Prostate gland (tissue), 2 donors: Measurements from ENCODE around the gene PPP2R5C. TPM values are rescaled to one million over a fixed set of nuclear protein-coding genes. Genes with fewer than 3 reads are reported as not detected.

ENCODE experiments used
- DNase-seq: peaks from one replicate; pipeline ENCODE4 v3.0.0-alpha.2; 2019; ENCODE audit warnings: low spot score
- H3K27ac ChIP-seq, 2 donors: fragments of 200-600 bp; sonication (generic); 2 replicates each; pipeline ENCODE4 v1.5.1; 2017 to 2019
- H3K27me3 ChIP-seq: fragments of 200-600 bp; sonication (generic); replicated peaks from 2 replicates; pipeline ENCODE4 v1.5.1; 2019; ENCODE audit not compliant: insufficient read depth
- H3K36me3 ChIP-seq, 2 donors: fragments of 200-600 bp; sonication (generic); 1 replicate in 1 of 2; 2 replicates in 1 of 2; pipeline versions ENCODE4 v1.5.1 to v1.8.1; 2017 to 2019
- H3K4me1 ChIP-seq: fragments of 200-600 bp; sonication (generic); replicated peaks from 2 replicates; pipeline ENCODE4 v1.5.1; 2019
- H3K4me3 ChIP-seq, 2 donors: fragments of 200-600 bp; sonication (generic); 2 replicates each; pipeline ENCODE4 v1.5.1; 2017 to 2019
- H3K9me3 ChIP-seq: fragments of 200-600 bp; sonication (generic); 2 replicates; pipeline ENCODE4 v1.5.1; 2017
- POLR2A ChIP-seq: fragments of 450-650 bp; IDR thresholded peaks from one replicate; pipeline ENCODE4 v1.6.1; 2016; ENCODE audit warnings: antibody characterized with exemption, mild to moderate bottlenecking
- POLR2AphosphoS5 ChIP-seq: sonication (generic); formaldehyde crosslinking; IDR thresholded peaks from one replicate; pipeline ENCODE4 v1.6.1; 2017; ENCODE audit warnings: antibody characterized with exemption
- WGBS: methylation state at CpG from one replicate; pipeline ENCODE4 v1.1.5; 2018; 5-methylcytosine and 5-hydroxymethylcytosine counted together
- intact Hi-C: fragments of 100-400 bp; cut with DNase I; formaldehyde crosslinking; loops from one replicate; pipeline ENCODE4 v1.14.2; 2022
- total RNA-seq, 2 donors: library from RNA; depleted of rRNA; stranded (reverse); fragments of >200 nt; gene quantifications; one replicate each; pipeline ENCODE4 v1.1.0, GENCODE V29; 2016
- TF ChIP-seq, protein P1 (sequence below), 4 experiments: fragments of 200-600 bp in 2 of 4; fragments of 450-650 bp in 2 of 4; sonication (generic) in 2 of 4; IDR thresholded peaks; 1 replicate in 3 of 4; 2 replicates in 1 of 4; pipeline ENCODE4 v1.5.1; 2016 to 2019; ENCODE audit warnings: antibody characterized with exemption in 4 of 4, mild to moderate bottlenecking in 2 of 4, moderate library complexity in 2 of 4

PPP2R5C gene
- total RNA-seq, 2 donors from 2014 or later = 67.8 to 96.2 TPM

- no peak for TF ChIP-seq POLR2AphosphoS5
- TF ChIP-seq POLR2A = no peak
- TF ChIP-seq, protein P1, sequence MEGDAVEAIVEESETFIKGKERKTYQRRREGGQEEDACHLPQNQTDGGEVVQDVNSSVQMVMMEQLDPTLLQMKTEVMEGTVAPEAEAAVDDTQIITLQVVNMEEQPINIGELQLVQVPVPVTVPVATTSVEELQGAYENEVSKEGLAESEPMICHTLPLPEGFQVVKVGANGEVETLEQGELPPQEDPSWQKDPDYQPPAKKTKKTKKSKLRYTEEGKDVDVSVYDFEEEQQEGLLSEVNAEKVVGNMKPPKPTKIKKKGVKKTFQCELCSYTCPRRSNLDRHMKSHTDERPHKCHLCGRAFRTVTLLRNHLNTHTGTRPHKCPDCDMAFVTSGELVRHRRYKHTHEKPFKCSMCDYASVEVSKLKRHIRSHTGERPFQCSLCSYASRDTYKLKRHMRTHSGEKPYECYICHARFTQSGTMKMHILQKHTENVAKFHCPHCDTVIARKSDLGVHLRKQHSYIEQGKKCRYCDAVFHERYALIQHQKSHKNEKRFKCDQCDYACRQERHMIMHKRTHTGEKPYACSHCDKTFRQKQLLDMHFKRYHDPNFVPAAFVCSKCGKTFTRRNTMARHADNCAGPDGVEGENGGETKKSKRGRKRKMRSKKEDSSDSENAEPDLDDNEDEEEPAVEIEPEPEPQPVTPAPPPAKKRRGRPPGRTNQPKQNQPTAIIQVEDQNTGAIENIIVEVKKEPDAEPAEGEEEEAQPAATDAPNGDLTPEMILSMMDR (IDR thresholded peaks at IDR 0.05) = no peak
- Histone ChIP-seq H3K4me3 (no peak overlapping the region), H3K27ac (no peak overlapping the region), H3K36me3 (peaks cover 0 to 7% of the 10 kb centered on the region in 2 donors), H3K4me1 (no peaks in the 10 kb centered on the region), H3K27me3 (no peaks in the 10 kb centered on the region), H3K9me3 (no peaks in the 10 kb centered on the region)
- 68% methylated on average over 14 of the region's 22 CpGs for WGBS
- intact Hi-C loops = no loop called here
- DNase-seq = no peak
Measured at GRCh38 chr14:101918065-101918989, 156.8 kb downstream of the PPP2R5C start.

- no peaks in the 10 kb centered on the region for H3K27me3 ChIP-seq
- no peaks in the 10 kb centered on the region for H3K9me3 ChIP-seq
- H3K27ac ChIP-seq = no peak overlapping the region
- peaks cover under 1 to 7% of the 10 kb centered on the region in 2 donors for H3K36me3 ChIP-seq
- 84% methylated on average over 4 of the region's 4 CpGs for WGBS
- no peak for TF ChIP-seq POLR2AphosphoS5
- TF ChIP-seq, protein P1 (IDR thresholded peaks at IDR 0.05) = no peak
- no peak for TF ChIP-seq POLR2A
- no peak for DNase-seq
- H3K4me3 ChIP-seq = no peak overlapping the region
- H3K4me1 ChIP-seq = no peaks in the 10 kb centered on the region
- intact Hi-C loops = no loop called here
Measured at GRCh38 chr14:101920271-101920670, 158.8 kb downstream of the PPP2R5C start.

GRCh38 chr14:101922866-101923265 is 161.4 kb downstream of the PPP2R5C start:
- DNase-seq = no peak
- Histone ChIP-seq H3K4me3 (no peak overlapping the region), H3K9me3 (no peaks in the 10 kb centered on the region), H3K27me3 (no peaks in the 10 kb centered on the region), H3K36me3 (peaks cover 3 to 7% of the 10 kb centered on the region in 2 donors), H3K27ac (no peak overlapping the region), H3K4me1 (no peaks in the 10 kb centered on the region)
- TF ChIP-seq, protein P1 (IDR thresholded peaks at IDR 0.05) = no peak
- no peak for TF ChIP-seq POLR2A
- TF ChIP-seq POLR2AphosphoS5 = no peak
- intact Hi-C loops = no loop called here
- WGBS = 88% methylated on average over 7 of the region's 7 CpGs

DNA sequence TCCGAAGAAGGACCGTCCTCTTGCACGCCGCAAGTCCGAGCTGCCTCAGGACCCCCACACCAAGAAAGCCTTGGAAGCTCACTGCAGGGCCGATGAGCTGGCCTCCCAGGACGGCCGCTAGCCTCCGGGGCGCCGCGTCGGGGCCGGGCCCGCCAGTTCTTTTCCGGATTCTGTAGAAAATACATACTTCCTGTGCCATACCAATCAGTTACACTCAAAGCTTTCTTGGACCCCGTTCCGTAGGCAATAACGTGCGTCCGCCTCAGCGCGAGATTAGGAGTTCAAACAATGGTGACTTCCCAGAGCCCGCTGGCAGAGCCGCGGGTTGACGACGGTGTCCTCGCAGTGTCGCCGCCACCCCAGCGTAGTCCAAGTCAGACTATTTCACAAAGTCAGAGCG is 163.6 kb downstream of the PPP2R5C start:
- H3K36me3 ChIP-seq = peaks cover 3 to 7% of the 10 kb centered on the region in 2 donors
- 97% methylated on average over 33 of the region's 33 CpGs for WGBS

More for the DNA sequence above, 163.6 kb downstream of the PPP2R5C start:
- H3K27ac ChIP-seq = no peak overlapping the region
- H3K9me3 ChIP-seq = no peaks in the 10 kb centered on the region
- H3K27me3 ChIP-seq = no peaks in the 10 kb centered on the region
- H3K4me1 ChIP-seq = no peaks in the 10 kb centered on the region
- TF ChIP-seq POLR2AphosphoS5 (no peak), POLR2A (no peak)
- TF ChIP-seq, protein P1 (IDR thresholded peaks at IDR 0.05) = no peak
- no peak for DNase-seq
- H3K4me3 ChIP-seq = no peak overlapping the region
- intact Hi-C loops = no loop called here
